Measurements from ENCODE around the gene POTEG.
"Not testable (repeated sequence)": the region's sequence is repeated elsewhere in the genome, so short reads cannot be mapped to it uniquely, and the experiment has no call there.

POTEG gene

GRCh38 chr14:19408519-19408918, 25.6 kb downstream of the POTEG start:
- H2BK15ac ChIP-seq (replicated peaks; ENCODE audit: low read depth); H3K18ac ChIP-seq (ENCODE audit: low read length); H3K4me3 ChIP-seq (ENCODE audit: low read length); DNase-seq; H3K23ac ChIP-seq (ENCODE audit: low read length); H3K36me3 ChIP-seq (ENCODE audit: control insufficient read depth, insufficient read depth, low read length); H3K79me2 ChIP-seq (ENCODE audit: control insufficient read depth, insufficient read depth, low read length); H2BK120ac ChIP-seq (ENCODE audit: low read depth, low read length); H3K4ac ChIP-seq (ENCODE audit: low read depth, low read length); H3K4me2 ChIP-seq (ENCODE audit: low read length); H3K56ac ChIP-seq (ENCODE audit: low read length); H4K8ac ChIP-seq (ENCODE audit: low read depth, low read length); H3K27me3 ChIP-seq (ENCODE audit: insufficient read depth, low read length, poor library complexity); H3K79me1 ChIP-seq (ENCODE audit: low read length); H3K9ac ChIP-seq (ENCODE audit: low read length); H2AK5ac ChIP-seq (ENCODE audit: low read length); H4K5ac ChIP-seq (ENCODE audit: low read length); H2BK5ac ChIP-seq (ENCODE audit: low read length); H3K4me1 ChIP-seq (ENCODE audit: control insufficient read depth, low read depth, low read length); H3K27ac ChIP-seq (ENCODE audit: low read depth, low read length): not testable (repeated sequence)
- no CpG with 5 or more reads among the region's 13 CpGs for WGBS (ENCODE audit: extremely low coverage, insufficient coverage, low lambda C conversion rate)

- not testable (repeated sequence) for DNase-seq
These were observed 32.0 kb downstream of the POTEG start for GRCh38 chr14:19402097-19402496.

GRCh38 chr14:19394727-19395126, 39.4 kb downstream of the POTEG start:
- H2BK120ac ChIP-seq (ENCODE audit: low read depth, low read length); H3K56ac ChIP-seq (ENCODE audit: low read length); DNase-seq; H2BK5ac ChIP-seq (ENCODE audit: low read length); H3K27me3 ChIP-seq (ENCODE audit: insufficient read depth, low read length, poor library complexity); H3K23ac ChIP-seq (ENCODE audit: low read length); H3K79me1 ChIP-seq (ENCODE audit: low read length); H3K9ac ChIP-seq (ENCODE audit: low read length); H3K4ac ChIP-seq (ENCODE audit: low read depth, low read length); H3K18ac ChIP-seq (ENCODE audit: low read length); H4K5ac ChIP-seq (ENCODE audit: low read length); H2AK5ac ChIP-seq (ENCODE audit: low read length); H3K36me3 ChIP-seq (ENCODE audit: control insufficient read depth, insufficient read depth, low read length); H3K27ac ChIP-seq (ENCODE audit: low read depth, low read length); H4K8ac ChIP-seq (ENCODE audit: low read depth, low read length); H3K4me2 ChIP-seq (ENCODE audit: low read length); H2BK15ac ChIP-seq (replicated peaks; ENCODE audit: low read depth); H3K4me3 ChIP-seq (ENCODE audit: low read length); H3K79me2 ChIP-seq (ENCODE audit: control insufficient read depth, insufficient read depth, low read length); H3K4me1 ChIP-seq (ENCODE audit: control insufficient read depth, low read depth, low read length): not testable (repeated sequence)
- no CpG with 5 or more reads among the region's 12 CpGs for WGBS (ENCODE audit: extremely low coverage, insufficient coverage, low lambda C conversion rate)

More at GRCh38 chr14:19402097-19402496, 32.0 kb downstream of the POTEG start:
- not testable (repeated sequence) for H2AK5ac ChIP-seq (ENCODE audit: low read length); H4K8ac ChIP-seq (ENCODE audit: low read depth, low read length); H3K4me1 ChIP-seq (ENCODE audit: control insufficient read depth, low read depth, low read length); H3K56ac ChIP-seq (ENCODE audit: low read length); H2BK5ac ChIP-seq (ENCODE audit: low read length); H3K36me3 ChIP-seq (ENCODE audit: control insufficient read depth, insufficient read depth, low read length); H3K18ac ChIP-seq (ENCODE audit: low read length); H2BK15ac ChIP-seq (replicated peaks; ENCODE audit: low read depth); H2BK120ac ChIP-seq (ENCODE audit: low read depth, low read length); H3K9ac ChIP-seq (ENCODE audit: low read length); H3K4ac ChIP-seq (ENCODE audit: low read depth, low read length); H3K79me2 ChIP-seq (ENCODE audit: control insufficient read depth, insufficient read depth, low read length); H3K27me3 ChIP-seq (ENCODE audit: insufficient read depth, low read length, poor library complexity); H3K79me1 ChIP-seq (ENCODE audit: low read length); H4K5ac ChIP-seq (ENCODE audit: low read length); H3K23ac ChIP-seq (ENCODE audit: low read length); H3K27ac ChIP-seq (ENCODE audit: low read depth, low read length); H3K4me2 ChIP-seq (ENCODE audit: low read length); H3K4me3 ChIP-seq (ENCODE audit: low read length)
- no CpG with 5 or more reads among the region's 18 CpGs for WGBS (ENCODE audit: extremely low coverage, insufficient coverage, low lambda C conversion rate)

- WGBS (ENCODE audit: extremely low coverage, insufficient coverage, low lambda C conversion rate): no CpG with 5 or more reads among the region's 10 CpGs
- DNase-seq; H2BK5ac ChIP-seq (ENCODE audit: low read length); H3K4ac ChIP-seq (ENCODE audit: low read depth, low read length); H2BK120ac ChIP-seq (ENCODE audit: low read depth, low read length); H3K9ac ChIP-seq (ENCODE audit: low read length); H2BK15ac ChIP-seq (replicated peaks; ENCODE audit: low read depth); H3K36me3 ChIP-seq (ENCODE audit: control insufficient read depth, insufficient read depth, low read length); H3K4me2 ChIP-seq (ENCODE audit: low read length); H2AK5ac ChIP-seq (ENCODE audit: low read length); H4K8ac ChIP-seq (ENCODE audit: low read depth, low read length); H3K4me1 ChIP-seq (ENCODE audit: control insufficient read depth, low read depth, low read length); H3K4me3 ChIP-seq (ENCODE audit: low read length); H3K18ac ChIP-seq (ENCODE audit: low read length); H3K79me1 ChIP-seq (ENCODE audit: low read length); H3K56ac ChIP-seq (ENCODE audit: low read length); H3K23ac ChIP-seq (ENCODE audit: low read length); H4K5ac ChIP-seq (ENCODE audit: low read length); H3K27me3 ChIP-seq (ENCODE audit: insufficient read depth, low read length, poor library complexity); H3K27ac ChIP-seq (ENCODE audit: low read depth, low read length); H3K79me2 ChIP-seq (ENCODE audit: control insufficient read depth, insufficient read depth, low read length): not testable (repeated sequence)
These were observed 43.9 kb downstream of the POTEG start for GRCh38 chr14:19390230-19390629.

- H3K27ac ChIP-seq (ENCODE audit: low read depth, low read length); H2AK5ac ChIP-seq (ENCODE audit: low read length); H3K79me2 ChIP-seq (ENCODE audit: control insufficient read depth, insufficient read depth, low read length); H3K4me2 ChIP-seq (ENCODE audit: low read length); H3K56ac ChIP-seq (ENCODE audit: low read length); H2BK5ac ChIP-seq (ENCODE audit: low read length); H3K4me1 ChIP-seq (ENCODE audit: control insufficient read depth, low read depth, low read length); H3K79me1 ChIP-seq (ENCODE audit: low read length); H3K9ac ChIP-seq (ENCODE audit: low read length); H3K4ac ChIP-seq (ENCODE audit: low read depth, low read length); H3K4me3 ChIP-seq (ENCODE audit: low read length); H3K18ac ChIP-seq (ENCODE audit: low read length); H2BK15ac ChIP-seq (replicated peaks; ENCODE audit: low read depth); H3K23ac ChIP-seq (ENCODE audit: low read length); DNase-seq; H3K36me3 ChIP-seq (ENCODE audit: control insufficient read depth, insufficient read depth, low read length); H4K8ac ChIP-seq (ENCODE audit: low read depth, low read length); H4K5ac ChIP-seq (ENCODE audit: low read length); H3K27me3 ChIP-seq (ENCODE audit: insufficient read depth, low read length, poor library complexity); H2BK120ac ChIP-seq (ENCODE audit: low read depth, low read length): not testable (repeated sequence)
- no CpG with 5 or more reads among the region's 4 CpGs for WGBS (ENCODE audit: extremely low coverage, insufficient coverage, low lambda C conversion rate)
These were observed 45.4 kb downstream of the POTEG start for GRCh38 chr14:19388741-19389140.

GRCh38 chr14:19386996-19387395, 47.1 kb downstream of the POTEG start:
- H3K27ac ChIP-seq (ENCODE audit: low read depth, low read length); H3K4ac ChIP-seq (ENCODE audit: low read depth, low read length); H3K36me3 ChIP-seq (ENCODE audit: control insufficient read depth, insufficient read depth, low read length); H2AK5ac ChIP-seq (ENCODE audit: low read length); DNase-seq; H3K4me2 ChIP-seq (ENCODE audit: low read length); H2BK120ac ChIP-seq (ENCODE audit: low read depth, low read length); H3K4me1 ChIP-seq (ENCODE audit: control insufficient read depth, low read depth, low read length); H3K56ac ChIP-seq (ENCODE audit: low read length); H4K8ac ChIP-seq (ENCODE audit: low read depth, low read length); H3K18ac ChIP-seq (ENCODE audit: low read length); H3K79me2 ChIP-seq (ENCODE audit: control insufficient read depth, insufficient read depth, low read length); H2BK15ac ChIP-seq (replicated peaks; ENCODE audit: low read depth); H3K23ac ChIP-seq (ENCODE audit: low read length); H2BK5ac ChIP-seq (ENCODE audit: low read length); H4K5ac ChIP-seq (ENCODE audit: low read length); H3K9ac ChIP-seq (ENCODE audit: low read length); H3K4me3 ChIP-seq (ENCODE audit: low read length); H3K79me1 ChIP-seq (ENCODE audit: low read length); H3K27me3 ChIP-seq (ENCODE audit: insufficient read depth, low read length, poor library complexity): not testable (repeated sequence)
- no CpG with 5 or more reads among the region's 9 CpGs for WGBS (ENCODE audit: extremely low coverage, insufficient coverage, low lambda C conversion rate)

Measured in mesendoderm (in vitro differentiated cells).